HepG2 (cell line): ENCODE results near the gene NDUFS2. TPM values are rescaled to one million over a fixed set of nuclear protein-coding genes. Genes with fewer than 3 reads are reported as not detected.

Experiments
- ARID2 ChIP-seq: sonication (generic); formaldehyde crosslinking; IDR thresholded peaks from 2 replicates; pipeline ENCODE4 v1.8.1; 2022; ENCODE audit warnings: mild to moderate bottlenecking, missing genetic modification reagents, borderline replicate concordance
- CBFB ChIP-seq: sonication (generic); formaldehyde crosslinking; IDR thresholded peaks from 2 replicates; pipeline ENCODE4 v1.4.0; 2020; ENCODE audit warnings: missing genetic modification reagents
- HMG20B ChIP-seq: conservative IDR thresholded peaks from 2 replicates; pipeline ENCODE4 v1.6.1; 2016; ENCODE audit warnings: missing genetic modification reagents, missing compliant biosample characterization
- JARID2 ChIP-seq: sonication (generic); formaldehyde crosslinking; IDR thresholded peaks from 2 replicates; pipeline ENCODE4 v1.8.1; 2023; ENCODE audit warnings: missing genetic modification reagents, inconsistent platforms; ENCODE audit not compliant: insufficient replicate concordance
- KDM5B ChIP-seq: sonication (generic); formaldehyde crosslinking; IDR thresholded peaks from 2 replicates; pipeline ENCODE4 v1.4.0; 2020; ENCODE audit warnings: missing genetic modification reagents, mild to moderate bottlenecking, borderline replicate concordance
- MAF1 ChIP-seq: sonication (generic); formaldehyde crosslinking; IDR thresholded peaks from 2 replicates; pipeline ENCODE4 v1.5.0; 2020; ENCODE audit warnings: missing genetic modification reagents, borderline replicate concordance
- MZF1 ChIP-seq: sonication (generic); formaldehyde crosslinking; IDR thresholded peaks from 2 replicates; pipeline ENCODE4 v1.8.1; 2023; ENCODE audit warnings: mild to moderate bottlenecking, missing genetic modification reagents, borderline replicate concordance
- PHB2 ChIP-seq: fragments of 450-650 bp; IDR thresholded peaks from 2 replicates; pipeline ENCODE4 v1.6.1; 2018; ENCODE audit not compliant: partially characterized antibody
- PHF5A ChIP-seq: IDR thresholded peaks from one replicate; pipeline ENCODE4 v1.6.1; 2018; ENCODE audit warnings: low read depth, missing genetic modification reagents; ENCODE audit not compliant: unreplicated experiment
- SALL2 ChIP-seq: sonication (generic); formaldehyde crosslinking; IDR thresholded peaks from 2 replicates; pipeline ENCODE4 v1.8.1; 2023; ENCODE audit warnings: mild to moderate bottlenecking, missing genetic modification reagents, inconsistent platforms
- SP2 ChIP-seq: sonication (generic); formaldehyde crosslinking; IDR thresholded peaks from 2 replicates; pipeline ENCODE4 v1.5.1; 2020; ENCODE audit warnings: mild to moderate bottlenecking, missing genetic modification reagents
- TAF1 ChIP-seq: sonication (generic); formaldehyde crosslinking; IDR thresholded peaks from 2 replicates; pipeline ENCODE4 v1.4.0; 2020; ENCODE audit warnings: missing genetic modification reagents
- ZBTB1 ChIP-seq: sonication (generic); formaldehyde crosslinking; IDR thresholded peaks from 2 replicates; pipeline ENCODE4 v1.4.0; 2020; ENCODE audit warnings: missing genetic modification reagents, borderline replicate concordance
- ZNF781 ChIP-seq: sonication (generic); formaldehyde crosslinking; IDR thresholded peaks from 2 replicates; pipeline ENCODE4 v1.5.1; 2020; ENCODE audit warnings: borderline replicate concordance, mild to moderate bottlenecking, missing genetic modification reagents; ENCODE audit errors: not compliant biosample characterization
- polyA plus RNA-seq, 8 experiments: library from polyadenylated mRNA; depleted of rRNA in 3 of 8; stranded (reverse) in 7 of 8; unstranded in 1 of 8; fragments of >200 nt; fragmentation: Illumina TruSeq in 4 of 8; extraction: Trizol in 4 of 8; gene quantifications; 2 replicates each; pipeline versions ENCODE4 v1.2.1 to v1.2.3, GENCODE V29; 2011 to 2016; ENCODE audit warnings: low read depth in 4 of 8, missing spikeins in 1 of 8, mixed read lengths in 1 of 8; ENCODE audit not compliant: insufficient read depth in 1 of 8
- total RNA-seq, 5 experiments: library from RNA; depleted of rRNA; stranded (reverse); fragments of >200 nt; fragmentation: Illumina TruSeq; extraction: Trizol; gene quantifications; 2 replicates each; pipeline ENCODE4 v1.2.3, GENCODE V29; 2016; ENCODE audit warnings: low read depth in 1 of 5
- TF ChIP-seq, protein P1 (sequence below): sonication (generic); formaldehyde crosslinking; IDR thresholded peaks from 2 replicates; pipeline ENCODE4 v1.9.0; 2022; ENCODE audit warnings: missing genetic modification reagents, mild to moderate bottlenecking, borderline replicate concordance
- TF ChIP-seq, protein P2 (sequence below): sonication (generic); formaldehyde crosslinking; IDR thresholded peaks from 2 replicates; pipeline ENCODE4 v1.4.0; 2020; ENCODE audit warnings: mild to moderate bottlenecking, missing genetic modification reagents, borderline replicate concordance
- TF ChIP-seq, protein P3 (sequence below): sonication (generic); formaldehyde crosslinking; IDR thresholded peaks from one replicate; pipeline ENCODE4 v1.5.1; 2020; ENCODE audit warnings: mild to moderate bottlenecking, missing genetic modification reagents; ENCODE audit errors: not compliant biosample characterization

Gene NDUFS2
- total and polyA plus RNA-seq, 2 of the 13 experiments (the other 11 are each of a cell fraction or from before 2014, with no cell fraction given): 89.9 to 118 TPM

DNA sequence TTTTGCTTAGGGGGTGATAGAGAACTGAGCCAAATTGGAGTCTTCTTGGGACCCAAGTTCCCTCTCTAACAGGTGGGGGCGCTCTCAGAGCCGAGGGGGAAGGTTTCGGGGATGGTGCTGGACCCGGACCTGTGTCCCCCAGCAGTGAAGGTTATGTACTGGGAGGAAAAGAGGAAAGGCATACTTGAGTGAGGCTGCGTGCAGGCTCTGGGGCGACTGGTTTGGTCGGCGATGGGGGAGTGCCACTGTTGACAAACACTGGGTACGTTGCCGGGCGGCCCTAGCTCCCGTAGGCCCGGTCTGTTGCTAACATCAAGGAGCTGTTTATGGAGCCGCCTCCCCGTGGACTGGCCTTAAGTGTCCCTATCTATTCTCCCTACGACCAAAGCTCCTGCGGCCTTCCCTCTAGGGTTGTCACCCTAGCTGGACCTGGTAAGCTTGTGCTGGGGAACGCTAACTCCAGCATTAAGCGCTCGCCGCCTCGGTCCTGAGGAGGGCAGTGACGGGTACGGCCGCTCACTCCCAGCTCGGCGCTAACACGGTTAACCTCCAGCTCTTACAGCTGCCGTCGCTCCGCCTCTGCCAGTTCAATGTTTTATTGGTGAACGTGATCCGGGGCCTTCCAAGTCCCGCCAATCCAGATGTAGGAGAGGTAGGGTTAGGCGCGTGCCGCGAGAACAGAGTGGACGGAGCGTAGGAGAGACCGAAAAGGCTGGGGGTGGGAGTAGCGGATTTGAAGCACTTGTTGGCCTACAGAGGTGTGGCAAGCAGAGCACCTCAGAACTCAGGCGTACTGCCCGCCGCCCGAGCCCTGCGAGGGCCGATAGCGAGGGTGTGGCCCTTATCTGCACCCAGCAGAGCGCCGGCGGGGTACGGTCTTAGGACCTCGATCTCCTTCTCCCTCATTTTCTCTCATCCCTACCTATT lies 36.2 kb upstream of the NDUFS2 start, which contains the start of gene PPOX (continued):
- TF ChIP-seq MZF1 (CRISPR knock-in tag) (no peak), CBFB (no peak), SALL2 (peak; percentile 82), SP2 (CRISPR knock-in tag) (peak; percentile 83), ZBTB1 (CRISPR knock-in tag) (no peak), PHB2 (no peak), TAF1 (CRISPR knock-in tag) (peak; percentile 55; the same call in 1 of the 2 replicates), PHF5A (CRISPR knock-in tag) (no peak), KDM5B (CRISPR knock-in tag) (peak; percentile 63), JARID2 (CRISPR knock-in tag) (no peak), ZNF781 (CRISPR knock-in tag) (peak; percentile 11), MAF1 (CRISPR knock-in tag) (no peak), ARID2 (CRISPR knock-in tag) (no peak), HMG20B (no peak)
- TF ChIP-seq, protein P1, sequence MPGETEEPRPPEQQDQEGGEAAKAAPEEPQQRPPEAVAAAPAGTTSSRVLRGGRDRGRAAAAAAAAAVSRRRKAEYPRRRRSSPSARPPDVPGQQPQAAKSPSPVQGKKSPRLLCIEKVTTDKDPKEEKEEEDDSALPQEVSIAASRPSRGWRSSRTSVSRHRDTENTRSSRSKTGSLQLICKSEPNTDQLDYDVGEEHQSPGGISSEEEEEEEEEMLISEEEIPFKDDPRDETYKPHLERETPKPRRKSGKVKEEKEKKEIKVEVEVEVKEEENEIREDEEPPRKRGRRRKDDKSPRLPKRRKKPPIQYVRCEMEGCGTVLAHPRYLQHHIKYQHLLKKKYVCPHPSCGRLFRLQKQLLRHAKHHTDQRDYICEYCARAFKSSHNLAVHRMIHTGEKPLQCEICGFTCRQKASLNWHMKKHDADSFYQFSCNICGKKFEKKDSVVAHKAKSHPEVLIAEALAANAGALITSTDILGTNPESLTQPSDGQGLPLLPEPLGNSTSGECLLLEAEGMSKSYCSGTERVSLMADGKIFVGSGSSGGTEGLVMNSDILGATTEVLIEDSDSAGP (CRISPR knock-in tag): peak; percentile 55; the same call in 1 of the 2 replicates
- TF ChIP-seq, protein P2, sequence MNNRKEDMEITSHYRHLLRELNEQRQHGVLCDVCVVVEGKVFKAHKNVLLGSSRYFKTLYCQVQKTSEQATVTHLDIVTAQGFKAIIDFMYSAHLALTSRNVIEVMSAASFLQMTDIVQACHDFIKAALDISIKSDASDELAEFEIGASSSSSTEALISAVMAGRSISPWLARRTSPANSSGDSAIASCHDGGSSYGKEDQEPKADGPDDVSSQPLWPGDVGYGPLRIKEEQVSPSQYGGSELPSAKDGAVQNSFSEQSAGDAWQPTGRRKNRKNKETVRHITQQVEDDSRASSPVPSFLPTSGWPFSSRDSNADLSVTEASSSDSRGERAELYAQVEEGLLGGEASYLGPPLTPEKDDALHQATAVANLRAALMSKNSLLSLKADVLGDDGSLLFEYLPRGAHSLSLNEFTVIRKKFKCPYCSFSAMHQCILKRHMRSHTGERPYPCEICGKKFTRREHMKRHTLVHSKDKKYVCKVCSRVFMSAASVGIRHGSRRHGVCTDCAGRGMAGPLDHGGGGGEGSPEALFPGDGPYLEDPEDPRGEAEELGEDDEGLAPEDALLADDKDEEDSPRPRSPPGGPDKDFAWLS (CRISPR knock-in tag): no peak
- TF ChIP-seq, protein P3, sequence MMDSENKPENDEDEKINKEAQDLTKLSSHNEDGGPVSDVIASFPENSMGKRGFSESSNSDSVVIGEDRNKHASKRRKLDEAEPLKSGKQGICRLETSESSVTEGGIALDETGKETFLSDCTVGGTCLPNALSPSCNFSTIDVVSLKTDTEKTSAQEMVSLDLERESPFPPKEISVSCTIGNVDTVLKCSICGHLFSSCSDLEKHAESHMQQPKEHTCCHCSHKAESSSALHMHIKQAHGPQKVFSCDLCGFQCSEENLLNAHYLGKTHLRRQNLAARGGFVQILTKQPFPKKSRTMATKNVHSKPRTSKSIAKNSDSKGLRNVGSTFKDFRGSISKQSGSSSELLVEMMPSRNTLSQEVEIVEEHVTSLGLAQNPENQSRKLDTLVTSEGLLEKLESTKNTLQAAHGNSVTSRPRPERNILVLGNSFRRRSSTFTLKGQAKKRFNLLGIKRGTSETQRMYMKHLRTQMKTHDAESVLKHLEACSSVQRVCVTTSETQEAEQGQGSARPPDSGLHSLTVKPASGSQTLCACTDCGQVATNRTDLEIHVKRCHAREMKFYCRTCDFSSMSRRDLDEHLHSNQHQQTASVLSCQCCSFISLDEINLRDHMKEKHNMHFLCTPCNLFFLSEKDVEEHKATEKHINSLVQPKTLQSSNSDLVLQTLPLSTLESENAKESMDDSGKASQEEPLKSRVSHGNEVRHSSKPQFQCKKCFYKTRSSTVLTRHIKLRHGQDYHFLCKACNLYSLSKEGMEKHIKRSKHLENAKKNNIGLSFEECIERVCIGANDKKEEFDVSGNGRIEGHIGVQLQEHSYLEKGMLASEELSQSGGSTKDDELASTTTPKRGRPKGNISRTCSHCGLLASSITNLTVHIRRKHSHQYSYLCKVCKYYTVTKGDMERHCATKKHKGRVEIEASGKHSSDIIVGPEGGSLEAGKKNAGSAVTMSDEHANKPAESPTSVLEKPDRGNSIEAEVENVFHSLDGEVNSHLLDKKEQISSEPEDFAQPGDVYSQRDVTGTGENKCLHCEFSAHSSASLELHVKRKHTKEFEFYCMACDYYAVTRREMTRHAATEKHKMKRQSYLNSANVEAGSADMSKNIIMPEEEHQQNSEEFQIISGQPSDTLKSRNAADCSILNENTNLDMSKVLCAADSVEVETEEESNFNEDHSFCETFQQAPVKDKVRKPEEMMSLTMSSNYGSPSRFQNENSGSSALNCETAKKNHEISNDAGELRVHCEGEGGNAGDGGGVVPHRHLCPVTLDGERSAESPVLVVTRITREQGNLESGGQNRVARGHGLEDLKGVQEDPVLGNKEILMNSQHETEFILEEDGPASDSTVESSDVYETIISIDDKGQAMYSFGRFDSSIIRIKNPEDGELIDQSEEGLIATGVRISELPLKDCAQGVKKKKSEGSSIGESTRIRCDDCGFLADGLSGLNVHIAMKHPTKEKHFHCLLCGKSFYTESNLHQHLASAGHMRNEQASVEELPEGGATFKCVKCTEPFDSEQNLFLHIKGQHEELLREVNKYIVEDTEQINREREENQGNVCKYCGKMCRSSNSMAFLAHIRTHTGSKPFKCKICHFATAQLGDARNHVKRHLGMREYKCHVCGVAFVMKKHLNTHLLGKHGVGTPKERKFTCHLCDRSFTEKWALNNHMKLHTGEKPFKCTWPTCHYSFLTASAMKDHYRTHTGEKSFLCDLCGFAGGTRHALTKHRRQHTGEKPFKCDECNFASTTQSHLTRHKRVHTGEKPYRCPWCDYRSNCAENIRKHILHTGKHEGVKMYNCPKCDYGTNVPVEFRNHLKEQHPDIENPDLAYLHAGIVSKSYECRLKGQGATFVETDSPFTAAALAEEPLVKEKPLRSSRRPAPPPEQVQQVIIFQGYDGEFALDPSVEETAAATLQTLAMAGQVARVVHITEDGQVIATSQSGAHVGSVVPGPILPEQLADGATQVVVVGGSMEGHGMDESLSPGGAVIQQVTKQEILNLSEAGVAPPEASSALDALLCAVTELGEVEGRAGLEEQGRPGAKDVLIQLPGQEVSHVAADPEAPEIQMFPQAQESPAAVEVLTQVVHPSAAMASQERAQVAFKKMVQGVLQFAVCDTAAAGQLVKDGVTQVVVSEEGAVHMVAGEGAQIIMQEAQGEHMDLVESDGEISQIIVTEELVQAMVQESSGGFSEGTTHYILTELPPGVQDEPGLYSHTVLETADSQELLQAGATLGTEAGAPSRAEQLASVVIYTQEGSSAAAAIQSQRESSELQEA (CRISPR knock-in tag): no peak
